Esophagus squamous epithelium (tissue), 5 donors: ENCODE measurements around the gene AQP6. TPM values are rescaled to one million over a fixed set of nuclear protein-coding genes. Genes with fewer than 3 reads are reported as not detected.
A peak's percentile ranks its signal among the peaks of the same experiment; 100 is the strongest.

Experiments used
- DNase-seq: peaks from one replicate; lab custom pipeline; 2025; lab: John Stamatoyannopoulos, UW
- H3K27ac ChIP-seq, 4 donors: fragments of 200-600 bp; sonication (generic); one replicate each; pipeline ENCODE4 v1.5.1; 2016 to 2019; ENCODE audit warnings: mild to moderate bottlenecking in 1 of 4
- H3K27me3 ChIP-seq, 4 donors: fragments of 200-600 bp; sonication (generic); 1 replicate in 3 of 4; 2 replicates in 1 of 4; pipeline versions ENCODE4 v1.5.1 to v1.6.0; 2017 to 2021; ENCODE audit warnings: antibody characterized with exemption in 1 of 4
- H3K36me3 ChIP-seq, 3 donors: fragments of 200-600 bp; sonication (generic); one replicate each; pipeline ENCODE4 v1.5.1; 2016 to 2019
- H3K4me1 ChIP-seq, 3 donors: fragments of 200-600 bp; sonication (generic); one replicate each; pipeline ENCODE4 v1.5.1; 2017 to 2019
- H3K4me3 ChIP-seq, 4 donors: fragments of 200-600 bp; sonication (generic); 1 replicate in 3 of 4; 2 replicates in 1 of 4; pipeline ENCODE4 v1.5.1; 2016 to 2019; ENCODE audit warnings: mild to moderate bottlenecking in 2 of 4, moderate library complexity in 1 of 4
- H3K9me3 ChIP-seq, 3 donors: fragments of 200-600 bp; sonication (generic); one replicate each; pipeline ENCODE4 v1.5.1; 2016 to 2019
- POLR2A ChIP-seq, 4 donors: fragments of 450-650 bp; IDR thresholded peaks; one replicate each; pipeline ENCODE4 v1.6.1; 2017; ENCODE audit warnings: antibody characterized with exemption in 4 of 4, mild to moderate bottlenecking in 4 of 4, moderate library complexity in 3 of 4
- WGBS, 2 donors: methylation state at CpG; one replicate each; pipeline ENCODE4 v1.1.5; 2018; 5-methylcytosine and 5-hydroxymethylcytosine counted together
- intact Hi-C: fragments of 100-400 bp; cut with DNase I; formaldehyde crosslinking; loops from one replicate; pipeline ENCODE4 v1.15.0; 2022
- total RNA-seq, 4 donors: library from RNA; depleted of rRNA; stranded (reverse); fragments of >200 nt; gene quantifications; one replicate each; pipeline ENCODE4 v1.1.0, GENCODE V29; 2016
- TF ChIP-seq, protein P1 (sequence below), 6 experiments: fragments of 450-650 bp in 4 of 6; fragments of 200-600 bp in 2 of 6; sonication (generic) in 2 of 6; IDR thresholded peaks; one replicate each; pipeline ENCODE4 v1.5.1; 2016 to 2019; ENCODE audit warnings: antibody characterized with exemption in 6 of 6, mild to moderate bottlenecking in 4 of 6, moderate library complexity in 4 of 6
- donor health status: DM: yes; HTN: yes; CAD: no.

AQP6 gene
- total RNA-seq, 4 donors from 2014 or later = not detected

DNA sequence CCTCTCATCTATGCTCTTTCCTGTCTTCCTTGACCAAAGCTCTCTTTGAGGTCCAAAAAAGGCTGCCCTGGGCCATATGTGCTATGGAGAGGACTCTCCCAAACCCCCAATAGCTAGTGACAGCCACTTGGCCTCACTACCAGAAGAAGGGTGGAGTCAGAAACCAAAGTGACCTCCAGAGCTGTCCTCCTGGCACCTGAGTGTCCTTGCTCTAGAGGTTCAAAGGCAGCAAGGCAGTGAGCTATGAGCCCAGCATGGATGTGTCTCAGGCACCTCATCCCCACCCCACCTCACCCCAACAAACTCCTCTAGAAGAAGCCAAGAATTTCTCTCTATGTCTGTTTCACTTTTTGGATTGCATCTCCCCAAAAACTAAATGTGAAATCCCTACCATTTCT, 15.2 kb upstream of the AQP6 start:
- H3K36me3 ChIP-seq = no peaks in the 10 kb centered on the region
- intact Hi-C loops = no loop called here
- no peak overlapping the region for H3K4me3 ChIP-seq
- peaks cover 6 to 95% (median 12%) of the 10 kb centered on the region in 4 donors for H3K27me3 ChIP-seq
- H3K27ac ChIP-seq = no peak overlapping the region
- peaks cover 14 to 40% (median 18%) of the 10 kb centered on the region in 3 donors for H3K4me1 ChIP-seq
- TF ChIP-seq, protein P1, sequence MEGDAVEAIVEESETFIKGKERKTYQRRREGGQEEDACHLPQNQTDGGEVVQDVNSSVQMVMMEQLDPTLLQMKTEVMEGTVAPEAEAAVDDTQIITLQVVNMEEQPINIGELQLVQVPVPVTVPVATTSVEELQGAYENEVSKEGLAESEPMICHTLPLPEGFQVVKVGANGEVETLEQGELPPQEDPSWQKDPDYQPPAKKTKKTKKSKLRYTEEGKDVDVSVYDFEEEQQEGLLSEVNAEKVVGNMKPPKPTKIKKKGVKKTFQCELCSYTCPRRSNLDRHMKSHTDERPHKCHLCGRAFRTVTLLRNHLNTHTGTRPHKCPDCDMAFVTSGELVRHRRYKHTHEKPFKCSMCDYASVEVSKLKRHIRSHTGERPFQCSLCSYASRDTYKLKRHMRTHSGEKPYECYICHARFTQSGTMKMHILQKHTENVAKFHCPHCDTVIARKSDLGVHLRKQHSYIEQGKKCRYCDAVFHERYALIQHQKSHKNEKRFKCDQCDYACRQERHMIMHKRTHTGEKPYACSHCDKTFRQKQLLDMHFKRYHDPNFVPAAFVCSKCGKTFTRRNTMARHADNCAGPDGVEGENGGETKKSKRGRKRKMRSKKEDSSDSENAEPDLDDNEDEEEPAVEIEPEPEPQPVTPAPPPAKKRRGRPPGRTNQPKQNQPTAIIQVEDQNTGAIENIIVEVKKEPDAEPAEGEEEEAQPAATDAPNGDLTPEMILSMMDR (IDR thresholded peaks at IDR 0.05) = no peak
- no peak for TF ChIP-seq POLR2A (IDR thresholded peaks at IDR 0.05)
- DNase-seq = no peak
- no peaks in the 10 kb centered on the region for H3K9me3 ChIP-seq

DNA sequence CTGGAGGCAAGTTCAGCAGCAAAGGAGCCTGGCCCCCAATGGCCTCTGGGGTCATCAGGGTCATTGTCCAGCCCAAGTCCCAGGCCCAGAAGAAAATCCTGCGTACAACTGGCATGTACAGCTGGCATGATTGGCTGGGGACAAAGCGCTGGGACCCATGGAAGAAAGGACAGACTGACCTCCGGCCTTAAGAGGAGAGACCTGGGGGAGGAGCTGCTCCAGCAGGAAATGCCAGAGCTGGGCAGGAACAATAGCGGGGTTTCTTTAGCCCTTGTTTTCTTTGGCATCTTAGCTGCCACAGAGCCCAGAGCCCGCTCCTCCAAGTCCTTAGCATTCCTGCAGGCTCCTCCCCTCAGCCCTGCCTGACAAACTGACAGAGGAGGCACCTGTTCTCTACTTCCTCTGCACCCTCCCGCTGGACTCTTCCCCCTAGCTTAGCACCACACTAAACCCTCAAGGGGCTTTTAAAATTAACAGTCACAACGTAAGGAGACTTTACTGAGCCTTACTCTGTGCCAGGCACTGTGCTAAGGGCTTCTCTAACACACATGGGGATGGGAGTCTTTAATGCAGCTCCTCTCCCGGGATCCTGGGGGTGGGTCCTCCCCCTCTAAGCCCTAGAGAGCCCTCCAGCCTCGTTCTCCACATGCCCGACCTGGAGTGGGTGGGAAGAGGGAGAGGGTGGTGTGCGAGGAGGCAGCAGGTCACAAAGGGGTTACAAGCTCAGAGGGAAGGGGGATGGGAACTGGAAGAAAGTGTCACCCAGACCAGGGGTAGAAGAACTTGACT, 12.9 kb upstream of the AQP6 start:
- intact Hi-C loops = loop anchor here (10.0 kb wide), 1 partner anchor 95 kb away; no protein-coding TSS in a partner anchor
- TF ChIP-seq, protein P1 (IDR thresholded peaks at IDR 0.05) = no peak
- no peak for TF ChIP-seq POLR2A (IDR thresholded peaks at IDR 0.05)
- 46 to 49% methylated on average over 4 to 9 of the region's 11 CpGs for WGBS, 2 donors
- Histone ChIP-seq H3K4me3 (no peak overlapping the region), H3K27ac (no peak overlapping the region), H3K9me3 (no peaks in the 10 kb centered on the region), H3K4me1 (peaks cover 25 to 51% (median 27%) of the 10 kb centered on the region in 3 donors), H3K27me3 (peaks cover 6 to 99% (median 10%) of the 10 kb centered on the region in 4 donors), H3K36me3 (no peaks in the 10 kb centered on the region)
- no peak for DNase-seq

DNA sequence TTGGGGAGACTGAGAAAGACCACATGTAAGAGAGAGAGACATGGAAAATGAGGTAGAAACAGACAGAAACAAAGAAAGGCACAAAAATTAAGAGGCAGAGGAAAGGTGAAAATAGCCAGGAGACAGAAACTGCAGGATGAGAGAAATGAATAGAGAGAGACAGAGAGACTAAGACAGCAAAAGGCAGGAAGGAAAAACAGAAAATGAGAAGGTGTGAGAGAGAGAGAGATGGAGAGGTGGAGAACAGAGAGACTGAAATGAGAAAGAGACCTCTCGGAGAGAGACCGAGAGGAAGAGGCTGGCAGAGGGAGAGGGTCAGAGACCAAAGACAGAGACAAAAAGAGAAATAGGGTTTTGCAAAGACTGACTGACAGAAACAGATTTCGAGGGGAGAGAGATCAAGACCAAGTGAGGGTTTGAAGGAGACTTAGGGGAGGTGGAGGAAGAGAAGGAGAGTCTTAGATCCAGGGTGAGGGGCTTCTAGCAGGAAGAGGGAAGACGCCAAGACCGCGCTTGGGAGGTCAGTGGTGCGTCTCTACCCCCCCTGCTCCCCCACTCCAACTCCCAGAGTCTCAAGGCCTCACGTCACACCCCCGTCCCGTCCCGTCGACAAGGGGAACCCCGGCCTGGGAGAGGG, 12.2 kb upstream of the AQP6 start:
- no peaks in the 10 kb centered on the region for H3K36me3 ChIP-seq
- intact Hi-C loops = loop anchor here (10.0 kb wide), 1 partner anchor 96 kb away; no protein-coding TSS in a partner anchor
- TF ChIP-seq, protein P1 (IDR thresholded peaks at IDR 0.05) = no peak
- no peak for TF ChIP-seq POLR2A (IDR thresholded peaks at IDR 0.05)
- H3K4me3 ChIP-seq = peak overlapping the region in 2 of 4 donors; percentile 46 to 63
- WGBS, 2 donors = 49 to 65% methylated on average over 7 to 11 of the region's 13 CpGs
- no peak for DNase-seq
- H3K9me3 ChIP-seq = no peaks in the 10 kb centered on the region
- H3K27me3 ChIP-seq = peaks cover 2 to 99% (median 6%) of the 10 kb centered on the region in 4 donors
- H3K27ac ChIP-seq = no peak overlapping the region
- peaks cover 19 to 44% (median 27%) of the 10 kb centered on the region in 3 donors for H3K4me1 ChIP-seq

DNA sequence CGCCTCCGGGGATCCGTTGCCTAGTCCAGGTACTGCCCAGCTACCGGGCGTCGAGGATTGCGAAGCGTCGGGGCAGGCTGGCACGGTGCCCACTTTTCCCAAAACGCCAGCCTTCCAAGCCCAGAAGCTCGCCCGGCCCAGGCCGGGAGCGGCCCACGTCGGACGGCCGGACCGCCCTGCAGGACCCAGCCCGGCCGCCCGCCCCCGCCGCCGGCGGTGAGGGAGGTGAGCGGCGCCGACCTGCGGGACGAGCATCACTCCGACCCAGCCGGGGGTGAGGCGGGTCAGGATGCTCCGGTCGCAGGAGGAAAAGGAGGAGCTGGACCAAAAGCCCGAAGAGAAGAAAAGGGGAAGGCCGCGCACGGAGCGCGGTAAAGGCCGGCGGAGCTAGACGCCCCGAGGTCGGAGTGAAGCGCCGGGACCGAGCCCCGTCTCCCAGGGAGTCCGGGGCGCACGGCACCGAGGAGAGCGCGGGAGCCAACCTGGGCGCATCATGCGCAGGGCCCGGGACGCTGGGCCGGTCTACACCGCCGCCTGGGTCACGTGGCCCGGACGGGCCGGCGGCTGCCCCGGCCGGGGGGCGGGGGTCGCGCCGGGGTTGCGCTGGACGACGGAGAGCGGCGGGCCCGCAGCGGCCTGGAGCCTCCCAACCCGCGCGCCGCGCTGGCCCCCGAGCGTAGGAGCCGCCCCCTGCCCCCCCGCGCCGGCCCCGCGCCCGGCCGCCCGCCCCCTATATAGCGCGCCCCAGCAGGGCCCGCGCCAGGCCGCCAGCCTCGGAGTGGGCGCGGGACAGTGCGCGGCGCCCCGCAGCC, 11.4 kb upstream of the AQP6 start, which contains the start of gene AQP5:
AQP5 (plus strand) TSS at position 762 of the 812 bp plus-strand sequence. CDS start 146 bp downstream, outside the sequence.
- intact Hi-C loops = loop anchor here (10.0 kb wide), 1 partner anchor 97 kb away; no protein-coding TSS in a partner anchor
- H3K27ac ChIP-seq = no peak within 1 kb of the TSS
- 7% methylated on average over 11 of the region's 111 CpGs; no CpG with 5 or more reads in 1 of the 2 donors for WGBS, 2 donors
- peaks cover 0 to 99% (median 5%) of the 10 kb centered on the region in 4 donors for H3K27me3 ChIP-seq
- H3K4me3 ChIP-seq = peak within 1 kb of the TSS in 3 of 4 donors; percentile 33 to 63 (median 46)
- no peaks in the 10 kb centered on the region for H3K36me3 ChIP-seq
- no peaks in the 10 kb centered on the region for H3K9me3 ChIP-seq
- peaks cover 19 to 43% (median 27%) of the 10 kb centered on the region in 3 donors for H3K4me1 ChIP-seq
- DNase-seq = no peak
- TF ChIP-seq, protein P1 (IDR thresholded peaks at IDR 0.05) = no peak
- no peak for TF ChIP-seq POLR2A (IDR thresholded peaks at IDR 0.05)
